NCI-H2196 (cell line): Measurements from ENCODE around the gene PTPRA.
"Not testable (repeated sequence)": the region's sequence is repeated elsewhere in the genome, so short reads cannot be mapped to it uniquely, and the experiment has no call there.

Experiments used
- DNase-seq: peaks from one replicate; lab custom pipeline; 2025; ENCODE audit not compliant: unreplicated experiment; lab: John Stamatoyannopoulos, UW

PTPRA gene

DNA sequence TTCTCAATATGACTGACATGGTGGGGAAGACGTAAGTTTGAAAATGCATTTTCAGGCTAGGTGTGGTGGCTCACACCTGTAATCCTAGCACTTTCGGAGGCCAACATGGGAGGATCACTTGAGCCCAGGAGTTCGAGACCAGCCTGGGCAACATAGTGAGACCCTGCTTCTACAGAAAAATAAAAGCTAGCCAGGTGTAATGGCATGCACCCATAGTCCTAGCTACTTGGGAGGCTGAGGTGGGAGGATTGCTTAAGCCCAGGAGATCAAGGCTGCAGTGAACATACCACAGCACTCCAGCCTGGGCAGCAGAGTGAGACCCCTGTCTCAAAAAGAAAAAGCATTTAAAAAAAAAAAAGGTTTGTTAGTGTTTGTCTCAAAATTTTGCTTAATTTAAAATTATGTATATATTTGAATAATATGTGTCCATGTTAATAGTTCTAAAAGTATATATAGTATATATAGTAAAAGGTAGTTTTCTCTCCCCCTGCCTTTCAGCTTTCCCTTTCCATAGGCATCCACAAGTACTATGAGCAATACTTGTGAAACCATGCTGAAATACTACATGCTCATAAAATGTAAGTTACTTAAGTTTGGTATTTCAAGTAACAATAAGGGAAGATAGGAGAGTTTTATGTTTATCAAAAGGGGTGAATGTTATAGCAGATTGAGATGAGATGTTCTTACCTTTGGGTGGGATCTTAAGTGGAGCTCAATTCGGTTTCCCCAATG lies 15.1 kb downstream of the PTPRA start:
- DNase-seq: no peak

DNA sequence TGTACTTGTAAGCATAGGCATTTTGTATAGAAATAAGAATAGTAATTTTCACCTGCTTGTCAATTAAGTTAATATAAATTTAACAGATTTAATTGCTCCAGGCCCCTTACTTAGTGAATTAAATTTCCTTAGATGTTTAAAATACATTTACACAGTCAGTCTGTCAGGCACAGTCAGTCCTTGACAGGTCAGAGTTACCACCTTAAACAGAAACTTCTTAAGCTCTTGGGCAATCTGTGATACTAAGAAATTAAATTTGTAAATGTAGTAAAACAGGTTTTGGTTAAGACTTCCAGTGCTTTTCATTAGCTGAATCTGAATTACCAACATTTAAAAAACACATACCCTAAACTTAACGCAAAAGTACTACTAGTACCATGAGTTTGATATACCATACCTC lies 15.9 kb downstream of the PTPRA start:
- no peak for DNase-seq

DNA sequence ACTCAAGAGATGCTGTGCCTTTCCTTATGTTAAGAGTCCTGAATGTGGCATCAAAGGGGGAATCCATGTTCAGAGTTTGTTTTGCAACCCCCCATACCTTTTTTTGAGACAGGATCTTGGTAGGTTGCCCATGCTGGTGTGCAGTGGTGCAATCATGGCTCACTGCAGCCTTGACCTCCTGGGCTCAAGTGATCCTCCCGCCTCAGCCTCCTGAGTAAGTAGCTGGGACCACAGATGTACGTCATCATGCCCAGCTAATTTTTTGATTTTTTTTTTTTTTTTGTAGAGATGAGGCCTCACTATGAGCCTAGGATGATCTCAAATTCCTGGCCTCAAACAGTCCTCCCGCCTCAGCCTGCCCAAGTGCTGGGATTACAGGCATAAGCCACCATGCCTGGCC lies 16.5 kb downstream of the PTPRA start:
- no peak for DNase-seq

DNA sequence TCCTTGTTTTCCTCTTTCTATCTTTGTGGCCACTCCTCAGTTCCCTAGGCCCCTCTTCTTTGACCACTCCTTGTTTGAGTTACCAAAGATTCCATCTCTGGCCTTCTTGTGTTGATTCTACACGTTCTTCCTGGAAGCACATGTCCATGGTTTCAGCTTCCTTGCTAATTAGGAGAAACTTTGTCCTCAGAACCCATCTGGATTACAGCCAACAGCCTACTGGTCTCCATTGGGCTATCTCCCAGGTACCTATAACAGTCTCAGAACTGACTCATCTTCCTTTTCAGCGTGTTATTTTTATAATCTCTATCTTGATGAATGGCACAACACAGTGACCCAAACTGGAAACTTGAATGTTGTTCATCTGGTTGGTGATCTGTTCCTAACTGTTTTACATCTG lies 17.5 kb downstream of the PTPRA start:
- no peak for DNase-seq

DNA sequence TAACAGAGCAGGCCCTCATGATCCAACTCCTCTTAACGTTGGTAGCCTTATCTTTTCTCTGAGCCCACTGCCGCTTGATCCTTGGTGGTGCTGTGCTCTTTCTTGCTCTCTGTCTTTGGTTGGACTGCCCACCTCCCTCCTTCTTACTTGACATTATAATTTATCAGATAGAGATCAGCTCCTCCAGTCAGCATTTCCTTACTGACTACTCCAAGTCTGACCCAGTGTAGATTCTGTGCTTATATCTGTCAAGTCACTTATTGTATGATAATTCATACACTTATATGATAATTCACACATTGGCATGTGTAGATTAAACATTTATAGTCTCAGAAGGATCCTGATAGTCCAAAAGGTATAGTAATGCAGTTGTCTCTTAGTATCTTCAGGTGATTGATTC lies 18.1 kb downstream of the PTPRA start:
- no peak for DNase-seq

DNA sequence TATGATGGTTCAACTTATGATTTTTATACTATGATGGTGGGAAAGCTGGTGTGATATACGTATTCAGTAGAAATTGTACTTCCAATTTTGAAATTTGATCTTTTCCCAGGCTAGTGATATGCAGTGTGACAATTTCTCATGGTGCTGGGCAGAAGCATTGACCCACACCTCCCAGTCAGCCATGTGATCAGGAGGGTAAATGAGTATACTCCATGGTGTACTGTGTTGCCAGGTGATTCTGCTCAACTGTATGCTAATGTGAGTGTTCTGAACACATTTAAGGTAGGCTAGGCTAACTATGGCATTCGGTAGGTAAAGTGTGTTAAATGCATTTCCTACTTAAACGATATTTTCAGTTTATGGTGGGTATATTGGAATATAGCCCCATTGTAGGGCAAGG lies 19.1 kb downstream of the PTPRA start:
- no peak for DNase-seq

DNA sequence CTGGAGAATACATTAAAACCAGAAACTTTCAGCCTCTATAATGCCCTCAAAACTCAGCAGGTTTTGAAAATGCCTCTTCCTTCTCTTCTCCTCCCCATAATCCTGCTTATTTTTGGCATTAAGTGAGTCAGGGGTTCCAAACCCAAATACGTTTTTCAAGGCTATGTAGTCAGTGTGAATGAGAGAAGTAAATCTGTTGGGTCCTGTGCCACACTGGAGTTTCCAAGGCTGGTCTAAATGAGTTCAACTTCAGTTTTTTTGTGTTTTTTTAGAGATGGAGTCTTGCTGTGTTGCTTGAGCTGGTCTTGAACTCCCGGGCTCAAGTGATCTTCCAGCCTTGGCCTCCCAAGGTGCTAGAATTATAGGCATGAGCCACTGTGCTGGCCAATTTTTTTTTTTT lies 20.9 kb downstream of the PTPRA start:
- no peak for DNase-seq

DNA sequence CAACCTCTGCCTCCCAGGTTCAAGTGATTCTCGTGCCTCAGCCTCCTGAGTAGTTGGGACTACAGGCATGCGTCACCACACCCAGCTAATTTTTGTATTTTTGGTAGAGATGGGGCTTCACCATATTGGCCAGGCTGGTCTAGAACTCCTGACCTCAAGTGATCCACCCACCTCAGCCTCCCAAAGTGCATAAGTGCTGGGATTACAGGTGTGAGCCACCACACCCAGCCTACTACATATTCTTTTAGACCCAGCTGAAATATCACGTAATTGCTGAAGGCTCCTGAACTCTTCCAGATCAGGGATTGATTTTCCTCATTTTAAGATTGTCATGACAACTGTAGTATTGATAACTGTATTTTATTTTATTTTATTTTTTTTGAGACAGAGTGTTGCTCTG lies 21.9 kb downstream of the PTPRA start:
- not testable (repeated sequence) for DNase-seq

DNA sequence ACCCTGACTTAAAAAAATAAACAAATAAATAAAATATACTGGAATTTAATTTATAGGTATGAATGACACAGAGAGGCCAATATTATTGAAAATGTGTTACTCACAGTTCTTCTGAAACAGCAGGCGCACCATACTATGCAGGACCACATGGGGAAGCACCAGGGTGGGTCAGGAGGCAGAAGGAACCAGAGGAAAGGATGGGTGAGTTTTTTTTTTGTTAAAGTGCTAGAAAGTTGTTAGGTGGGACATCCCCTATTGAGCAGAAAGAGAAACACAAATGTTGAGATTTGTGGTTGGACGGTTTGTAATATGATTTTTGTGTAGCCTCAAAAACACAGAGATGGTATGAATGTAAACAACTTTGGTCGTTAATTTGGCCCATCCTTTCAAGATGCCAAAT lies 26.0 kb downstream of the PTPRA start:
- no peak for DNase-seq

DNA sequence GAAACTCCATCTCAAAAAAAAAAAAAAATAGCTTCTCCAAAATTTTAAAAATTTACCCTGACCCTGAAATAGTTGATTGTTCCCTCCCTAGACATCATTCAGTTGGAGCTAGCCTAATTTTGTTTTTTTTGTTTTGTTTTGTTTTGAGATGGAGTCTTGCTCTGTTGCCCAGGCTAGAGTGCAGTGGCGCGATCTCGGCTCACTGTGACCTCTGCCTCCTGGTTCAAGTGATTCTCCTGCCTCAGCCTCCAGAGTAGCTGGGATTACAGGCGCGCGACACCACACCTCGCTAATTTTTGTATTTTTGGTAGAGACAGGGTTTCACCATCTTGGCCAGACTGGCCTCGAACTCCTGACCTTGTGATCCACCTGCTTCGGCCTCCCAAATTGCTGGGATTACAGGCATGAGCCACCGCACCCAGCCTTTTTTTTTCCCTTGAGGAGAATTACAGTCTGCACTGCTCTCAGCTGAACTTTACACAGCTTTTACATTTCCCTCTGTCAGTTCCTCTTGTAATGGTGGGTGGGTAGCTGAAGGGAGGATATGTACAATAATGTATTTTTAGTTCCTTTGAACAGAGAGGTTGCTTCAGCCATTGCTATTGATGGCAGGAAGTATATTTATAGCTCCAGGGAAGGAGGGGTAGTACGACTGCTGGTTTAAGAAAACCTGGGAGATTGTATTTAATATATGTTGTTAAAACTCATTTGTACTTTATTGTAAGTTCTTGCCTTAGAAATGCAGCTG lies 27.7 kb downstream of the PTPRA start:
- DNase-seq: no peak

DNA sequence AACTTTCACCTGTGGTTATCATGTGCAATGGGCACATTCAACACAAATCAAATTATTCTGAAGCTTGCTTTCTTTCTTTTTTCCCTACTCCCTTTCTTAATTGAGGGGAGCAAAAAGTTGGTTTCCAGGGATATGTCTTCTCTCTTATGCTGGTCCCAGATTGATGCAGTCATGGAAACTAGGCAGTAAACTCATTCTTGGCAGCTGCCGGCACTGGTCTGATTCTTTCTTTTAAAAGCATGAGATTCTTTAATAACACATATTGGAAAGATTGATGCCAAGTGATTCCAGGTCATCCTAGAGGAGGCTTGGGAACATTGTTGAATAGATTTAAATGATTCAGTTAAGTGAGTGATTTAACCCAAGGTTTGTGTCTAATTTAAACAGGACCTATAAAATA lies 29.0 kb downstream of the PTPRA start:
- DNase-seq: no peak

DNA sequence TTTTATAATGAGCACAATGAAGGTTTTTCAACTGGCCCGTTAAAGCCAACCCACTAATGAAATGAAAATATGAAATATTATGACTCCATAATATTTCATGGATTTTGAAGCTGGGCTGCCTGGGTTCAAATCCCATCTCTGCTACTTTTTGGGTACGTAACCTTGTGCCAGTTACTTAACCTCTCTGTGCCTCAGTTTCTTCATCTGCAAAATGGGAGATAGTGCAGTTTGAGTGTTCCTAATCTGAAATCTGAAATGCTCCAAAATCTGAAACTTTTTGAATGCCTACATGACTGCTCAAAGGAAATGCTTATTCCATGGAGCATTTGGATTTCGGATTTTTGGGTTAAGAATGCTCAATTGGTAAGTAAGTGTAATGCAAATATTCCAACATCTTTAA lies 29.5 kb downstream of the PTPRA start:
- DNase-seq: no peak

DNA sequence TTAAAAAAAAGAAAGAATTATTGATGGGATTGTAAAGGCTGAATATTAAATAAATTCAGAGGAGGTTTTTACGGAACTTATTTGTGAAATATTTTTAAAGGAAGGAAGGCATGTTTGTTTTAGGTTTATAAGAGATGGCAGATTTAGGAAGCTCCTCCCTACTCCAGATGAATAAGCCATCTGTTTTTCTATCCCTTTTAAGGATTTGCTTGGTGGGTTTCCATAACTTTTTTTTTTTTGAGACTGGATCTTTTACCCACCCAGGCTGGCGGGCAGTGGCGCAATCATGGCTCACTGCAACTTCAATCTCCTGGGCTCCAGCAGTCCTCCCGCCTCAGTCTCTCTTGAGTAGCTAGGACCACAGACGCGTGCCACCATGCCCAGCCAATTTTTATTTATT lies 30.4 kb downstream of the PTPRA start:
- no peak for DNase-seq

DNA sequence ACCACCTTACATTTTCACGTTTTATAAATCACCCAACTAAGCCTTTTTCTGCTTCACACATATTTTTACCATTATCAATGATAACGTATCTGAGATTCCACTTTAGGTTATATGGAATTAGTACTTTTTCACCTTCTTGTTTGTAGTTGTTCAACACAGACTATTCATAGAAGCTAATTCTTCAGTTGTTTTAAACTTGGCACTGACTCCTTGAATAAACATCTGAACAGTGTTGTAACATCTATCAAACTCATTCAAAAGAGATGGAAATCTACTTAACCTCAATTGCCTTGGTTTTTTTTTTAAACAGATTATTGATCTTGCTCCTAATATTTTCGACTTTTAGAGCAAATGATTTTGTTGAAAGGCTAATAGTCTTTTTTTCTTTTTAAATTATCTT lies 34.2 kb downstream of the PTPRA start:
- no peak for DNase-seq

DNA sequence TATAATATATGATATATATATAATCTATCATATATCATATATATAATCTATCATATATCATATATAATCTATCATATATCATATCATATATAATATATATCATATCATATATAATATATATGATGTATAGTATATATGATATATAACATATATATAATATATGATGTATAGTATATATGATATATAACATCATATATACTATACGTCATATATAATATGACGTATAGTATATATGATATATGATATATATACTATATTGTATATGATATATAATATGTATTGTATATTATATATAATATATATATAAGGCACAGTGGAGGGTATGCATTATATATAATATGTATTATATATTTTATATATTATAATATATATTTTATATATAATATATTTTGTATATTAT lies 36.7 kb downstream of the PTPRA start:
- no peak for DNase-seq

DNA sequence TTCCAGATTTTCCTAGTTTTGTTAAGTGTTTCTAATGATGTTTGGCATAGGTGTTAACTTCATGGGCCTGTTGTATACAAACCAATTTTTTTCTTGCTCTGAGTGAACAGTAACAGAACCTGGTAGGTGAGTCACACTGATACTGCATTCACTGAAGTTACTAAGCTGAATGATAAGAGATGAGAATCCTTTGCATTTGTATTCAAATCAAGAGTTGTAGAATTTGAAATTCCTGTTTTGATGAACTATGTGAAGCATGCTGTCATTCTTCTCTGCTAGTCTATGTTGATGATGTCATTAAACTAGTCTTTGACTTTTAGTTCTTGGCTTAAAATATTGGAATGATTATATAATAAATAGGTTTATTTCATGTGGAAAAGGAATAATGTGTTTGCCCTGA lies 37.9 kb downstream of the PTPRA start:
- no peak for DNase-seq

DNA sequence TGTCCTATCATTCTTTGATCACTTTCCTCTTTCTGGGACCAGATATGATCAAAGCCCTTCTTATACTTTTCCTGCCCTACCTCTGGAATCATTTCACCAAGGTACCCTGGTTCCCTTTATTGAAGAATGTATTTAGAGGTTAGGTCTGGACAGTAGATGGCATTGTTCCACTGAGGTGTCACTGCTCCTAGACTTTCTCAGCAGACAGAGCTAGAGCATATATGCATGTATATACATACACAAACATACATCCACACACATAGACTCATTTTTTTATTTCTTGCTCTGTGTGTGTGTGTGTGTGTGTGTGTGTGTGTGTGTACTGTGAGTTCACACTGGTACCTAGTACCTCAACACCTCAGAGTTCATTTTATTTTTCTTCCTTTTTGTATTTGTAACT lies 40.9 kb downstream of the PTPRA start:
- DNase-seq: no peak

DNA sequence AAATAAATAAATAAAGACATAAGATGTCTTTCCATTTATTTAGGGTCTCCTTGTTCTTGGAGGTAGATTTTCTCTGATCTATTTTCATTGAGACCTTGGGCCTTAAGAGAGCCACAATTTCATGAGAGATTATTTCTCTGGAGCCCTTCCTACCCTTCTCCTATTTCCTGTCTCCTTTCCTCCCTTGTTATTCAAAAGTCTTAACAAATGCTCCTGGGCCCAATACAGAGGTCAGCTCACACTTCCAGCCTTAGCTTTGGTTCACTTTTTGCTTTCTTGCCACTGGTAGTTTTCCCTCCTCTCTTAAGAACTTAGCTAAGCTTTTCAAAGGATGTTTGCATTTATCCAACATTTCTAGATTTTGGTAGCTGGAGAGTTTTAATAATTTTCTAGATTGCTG lies 44.0 kb downstream of the PTPRA start:
- DNase-seq: no peak

DNA sequence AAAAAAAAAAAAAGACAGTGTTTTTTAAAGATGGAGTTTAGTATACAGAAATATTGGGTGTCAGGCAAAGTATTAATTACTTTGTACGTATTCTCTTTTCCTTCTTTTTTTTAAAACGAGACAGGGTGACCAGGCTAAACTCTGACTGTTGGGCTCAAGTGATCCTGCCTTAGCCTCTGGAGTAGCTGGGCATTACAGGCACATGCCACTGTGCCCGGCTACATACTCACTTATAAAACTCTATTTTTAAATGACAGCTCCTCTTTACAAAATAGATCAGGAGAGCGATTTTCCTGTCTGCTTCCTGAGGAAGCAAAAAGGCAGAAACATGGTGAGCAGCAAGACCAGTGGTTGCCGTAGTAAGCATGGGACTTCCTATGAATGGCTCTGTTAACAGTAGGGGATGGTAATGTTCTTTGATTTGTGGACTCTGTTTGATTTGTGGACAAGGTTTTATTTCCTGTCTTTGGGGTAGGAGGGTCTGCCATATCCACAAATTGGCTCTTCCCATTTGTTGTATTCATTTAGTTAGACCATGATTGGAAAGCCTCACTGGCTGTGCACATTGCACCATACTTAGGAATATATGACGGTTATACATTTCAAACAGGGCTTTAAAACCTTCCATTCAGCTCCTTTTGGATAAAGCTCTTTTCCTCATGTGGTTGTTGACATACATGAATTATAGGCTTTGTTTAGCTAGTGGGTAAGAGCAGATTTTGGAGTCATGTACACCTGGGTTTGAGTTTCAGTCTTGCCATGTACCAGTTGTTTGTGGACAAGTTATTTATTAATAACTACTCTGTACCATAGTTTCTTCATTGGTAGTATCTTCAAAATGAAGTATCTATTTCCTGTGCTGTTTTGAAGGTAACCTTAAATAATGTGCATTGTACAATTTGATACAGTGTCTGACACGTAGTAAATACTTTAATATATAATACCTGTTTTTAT lies 45.1 kb downstream of the PTPRA start:
- no peak for DNase-seq

DNA sequence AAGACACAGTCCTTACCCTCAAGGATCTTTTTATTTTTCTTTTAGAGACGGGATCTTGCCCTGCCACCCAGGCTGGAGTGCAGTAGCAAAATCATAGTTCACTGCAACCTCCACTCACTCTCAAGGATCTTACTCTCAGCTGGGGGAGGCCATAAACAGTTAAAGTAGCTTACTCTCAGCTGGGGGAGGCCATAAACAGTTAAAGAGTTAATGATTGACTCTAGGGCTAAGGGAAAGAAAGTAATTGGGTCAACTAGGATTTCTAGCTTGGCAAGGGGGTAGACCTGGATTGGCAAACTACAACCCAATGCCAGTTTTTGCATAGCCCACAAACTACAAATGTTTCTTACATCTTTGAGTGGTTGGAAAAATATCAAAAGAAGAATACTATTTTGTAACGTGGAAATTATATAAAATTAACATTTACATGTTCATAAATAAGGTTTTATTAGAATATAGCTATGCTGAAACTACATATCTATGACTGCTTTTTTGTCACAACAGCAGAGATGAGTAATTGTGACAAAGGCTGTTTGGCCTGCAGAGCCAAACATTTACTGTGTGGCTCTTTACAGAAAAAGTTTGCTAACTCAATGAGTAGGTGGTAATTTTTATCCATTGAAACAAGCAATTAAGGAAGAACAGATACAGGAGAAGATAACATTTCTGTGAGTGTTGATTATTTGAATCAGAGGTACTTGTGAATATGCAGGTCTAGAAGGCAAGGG lies 46.4 kb downstream of the PTPRA start:
- no peak for DNase-seq

DNA sequence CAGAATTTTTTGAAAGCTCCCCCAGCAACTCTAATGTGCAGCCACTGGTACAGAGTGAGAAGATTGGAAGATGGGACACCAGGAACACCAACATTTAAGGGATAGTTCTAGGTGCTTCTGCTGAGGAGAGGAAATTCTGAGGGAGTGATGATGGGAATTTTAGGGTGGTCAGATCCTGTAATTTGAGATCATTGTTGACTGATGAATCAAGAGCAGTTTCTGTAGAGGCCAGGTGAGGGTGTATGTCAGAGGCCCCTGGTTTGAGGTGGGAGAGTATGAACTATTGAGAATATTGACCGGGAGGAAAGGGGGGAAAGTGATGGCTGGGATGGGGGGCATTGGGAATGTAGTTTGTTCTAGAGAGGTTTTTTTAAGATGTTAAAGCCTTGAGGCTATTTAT lies 47.2 kb downstream of the PTPRA start:
- no peak for DNase-seq
